HL-60/S4 treated with retinoic acid at 250 ng/mL for 4 days and 3 days (cell line): ENCODE measurements around the gene HOXD11.

Source experiments
- in situ Hi-C: fragments of 300-500 bp; cut with MboI; formaldehyde crosslinking; loops from 2 replicates; pipeline ENCODE4 v1.7.0; 2022; ENCODE audit warnings: low sequenced_read_pairs

Gene HOXD11

GRCh38 chr2:176154576-176155252, 47.6 kb downstream of the HOXD11 start:
- in situ Hi-C loops: no loop called here

GRCh38 chr2:176155356-176156044, 48.4 kb downstream of the HOXD11 start:
- in situ Hi-C loops: no loop called here

GRCh38 chr2:176156301-176156806, 49.3 kb downstream of the HOXD11 start:
- in situ Hi-C loops: no loop called here

- in situ Hi-C loops: no loop called here
These were observed 49.9 kb downstream of the HOXD11 start, which contains the start of gene HOXD3 for GRCh38 chr2:176156807-176157498. Gene HOXD3, plus strand, starts transcription at chr2:176157307. Its CDS starts 11,808 bp downstream, at chr2:176169115.

- in situ Hi-C loops: no loop called here
These were observed 50.6 kb downstream of the HOXD11 start for GRCh38 chr2:176157499-176158185.

GRCh38 chr2:176158186-176158591, 51.1 kb downstream of the HOXD11 start:
- in situ Hi-C loops: no loop called here

GRCh38 chr2:176158855-176159662, 52.0 kb downstream of the HOXD11 start:
- in situ Hi-C loops: no loop called here
